ENCODE measurements around the gene ACTN3. TPM values are rescaled to one million over a fixed set of nuclear protein-coding genes. Genes with fewer than 3 reads are reported as not detected.
A peak's percentile ranks its signal among the peaks of the same experiment; 100 is the strongest.
"Not testable (repeated sequence)": the region's sequence is repeated elsewhere in the genome, so short reads cannot be mapped to it uniquely, and the experiment has no call there.

The ACTN3 gene
- total RNA-seq, 5 donors from 2014 or later (not counting 1 experiment from before 2014, with no cell fraction given), result 0.18 to 0.30 (median 0.23) TPM

DNA sequence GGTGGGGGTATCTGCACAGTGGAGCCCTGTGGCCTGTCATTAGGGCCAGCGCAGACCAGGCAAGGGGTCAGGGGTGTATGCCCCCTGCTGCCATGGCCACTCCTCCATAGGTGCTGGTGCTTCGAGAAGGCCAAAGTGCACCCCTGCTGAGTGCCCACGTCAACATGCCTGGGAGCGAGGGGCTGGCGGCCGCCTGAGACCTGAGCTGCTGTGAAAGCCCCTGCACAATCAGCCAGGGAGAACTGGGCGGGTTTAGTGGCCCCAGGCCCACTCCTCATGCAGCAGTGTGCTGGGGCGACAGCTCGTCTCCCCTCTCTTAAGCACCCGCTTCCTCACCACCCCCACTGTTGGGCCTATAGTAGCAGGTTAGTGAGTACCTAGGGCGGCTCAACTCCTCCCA lies 14.9 kb upstream of the ACTN3 start:
- no peak overlapping the region for H3K27ac ChIP-seq (ENCODE audit: low read length)
- H3K4me3 ChIP-seq (ENCODE audit: control insufficient read depth in 1 of 2, extremely low read depth in 1 of 2, low read length in 1 of 2), result no peak overlapping the region
- peaks cover 10 to 15% of the 10 kb centered on the region in 2 donors for H3K36me3 ChIP-seq (ENCODE audit: control insufficient read depth in 2 of 2, extremely low read depth in 1 of 2, insufficient read depth in 1 of 2, low read length in 1 of 2)
- no peaks in the 10 kb centered on the region for H3K27me3 ChIP-seq (replicated peaks in 1 of 2; ENCODE audit: control insufficient read depth in 2 of 2, extremely low read depth in 1 of 2, insufficient read depth in 2 of 2, low read length in 1 of 2)
- H3K9me3 ChIP-seq, result no peaks in the 10 kb centered on the region
- ATAC-seq (replicated peaks in 1 of 4), result no peak
- H3K27ac Mint-ChIP-seq, result no peak overlapping the region
- DNase-seq, result no peak
- H3K4me1 ChIP-seq (ENCODE audit: control insufficient read depth in 1 of 2, extremely low read depth in 1 of 2, insufficient read depth in 2 of 2, low read length in 2 of 2), result no peaks in the 10 kb centered on the region
- peaks cover 18% of the 10 kb centered on the region for H3K36me3 Mint-ChIP-seq
- WGBS (ENCODE audit: insufficient coverage), result 95% methylated on average over 9 of the region's 11 CpGs
- no peaks in the 10 kb centered on the region for H3K27me3 Mint-ChIP-seq
- no peak overlapping the region for H3K4me3 Mint-ChIP-seq
- POLR2A ChIA-PET, result no interaction called here
- H3K9me3 Mint-ChIP-seq, result no peaks in the 10 kb centered on the region
- CTCF ChIA-PET, result no interaction called here
- no peaks in the 10 kb centered on the region for H3K4me1 Mint-ChIP-seq

DNA sequence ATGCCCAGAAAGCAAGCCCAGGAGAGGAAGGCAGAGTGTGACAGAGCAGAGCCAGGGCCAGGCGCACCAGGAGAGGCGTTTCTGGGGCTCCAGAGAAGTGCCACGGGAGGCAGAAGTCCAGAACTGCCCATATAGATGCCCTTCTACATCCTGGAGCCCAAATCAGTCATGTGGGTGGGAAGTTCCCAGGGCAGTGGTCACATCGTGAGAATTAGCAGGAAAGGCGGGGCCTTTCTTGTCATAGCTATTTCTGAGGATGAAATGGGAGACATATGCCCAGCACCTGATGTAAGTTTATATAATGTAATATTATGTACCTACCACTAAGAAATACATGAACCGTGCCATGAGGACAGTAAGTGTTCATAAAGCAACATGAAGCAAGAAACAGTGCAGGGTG lies 13.9 kb upstream of the ACTN3 start:
- Mint-ChIP-seq H3K9me3 (no peaks in the 10 kb centered on the region), H3K4me3 (no peak overlapping the region), H3K4me1 (no peaks in the 10 kb centered on the region), H3K27me3 (no peaks in the 10 kb centered on the region), H3K36me3 (peaks cover 23% of the 10 kb centered on the region), H3K27ac (peak overlapping the region in 1 of 2 donors; percentile 10)
- H3K9me3 ChIP-seq, result no peaks in the 10 kb centered on the region
- POLR2A ChIA-PET, result interaction anchor here in 1 of 2 donors (0.6 to 0.9 kb wide), 2 partner anchors 37 kb away, joined by 3 to 4 read pairs; no protein-coding TSS in a partner anchor
- no peak for ATAC-seq (replicated peaks in 1 of 4)
- no peak for DNase-seq
- H3K4me3 ChIP-seq (ENCODE audit: control insufficient read depth in 1 of 2, extremely low read depth in 1 of 2, low read length in 1 of 2), result no peak overlapping the region
- WGBS (ENCODE audit: insufficient coverage), result 100% methylated on average over 2 of the region's 6 CpGs
- H3K4me1 ChIP-seq (ENCODE audit: control insufficient read depth in 1 of 2, extremely low read depth in 1 of 2, insufficient read depth in 2 of 2, low read length in 2 of 2), result no peaks in the 10 kb centered on the region
- H3K27ac ChIP-seq (ENCODE audit: low read length), result no peak overlapping the region
- H3K27me3 ChIP-seq (replicated peaks in 1 of 2; ENCODE audit: control insufficient read depth in 2 of 2, extremely low read depth in 1 of 2, insufficient read depth in 2 of 2, low read length in 1 of 2), result no peaks in the 10 kb centered on the region
- H3K36me3 ChIP-seq (ENCODE audit: control insufficient read depth in 2 of 2, extremely low read depth in 1 of 2, insufficient read depth in 1 of 2, low read length in 1 of 2), result peaks cover 10 to 18% of the 10 kb centered on the region in 2 donors
- CTCF ChIA-PET, result no interaction called here

DNA sequence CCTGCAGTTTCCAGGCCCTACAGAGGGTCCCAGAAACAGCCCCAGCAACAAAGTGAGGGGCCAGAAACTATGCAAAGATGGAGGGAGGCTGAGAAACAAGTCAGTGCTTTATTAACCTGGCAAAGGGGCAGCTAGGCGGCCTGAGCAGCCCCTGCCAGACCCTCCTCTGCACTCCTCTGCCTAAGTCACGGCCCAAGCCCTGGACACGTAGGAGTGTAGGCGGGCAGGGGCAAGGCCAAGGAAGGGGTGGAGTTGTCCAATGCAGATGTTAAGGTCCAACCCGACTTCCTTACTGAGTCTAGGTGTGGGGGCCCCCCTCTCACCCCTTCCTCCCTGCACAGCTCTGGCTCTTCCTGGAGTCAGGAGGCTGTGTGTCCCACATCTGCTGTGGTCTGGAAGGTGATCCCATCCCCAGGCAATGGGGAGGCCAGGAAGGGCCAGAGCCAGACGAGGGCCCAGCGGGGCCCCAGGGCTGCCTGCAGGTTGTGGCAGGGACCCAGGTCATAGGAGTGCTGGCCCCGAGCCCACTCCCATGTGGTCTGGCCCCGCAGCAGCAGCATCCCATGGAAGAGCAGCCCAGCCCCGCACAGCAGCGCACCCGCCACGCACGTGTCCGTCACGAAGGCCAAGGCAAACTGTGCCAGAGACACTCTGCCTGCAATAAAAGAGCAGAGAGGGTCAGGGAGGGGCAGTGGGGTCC lies 7.4 kb upstream of the ACTN3 start:
- POLR2A ChIA-PET, result no interaction called here
- no peaks in the 10 kb centered on the region for H3K27me3 Mint-ChIP-seq
- no peak overlapping the region for H3K27ac ChIP-seq (ENCODE audit: low read length)
- H3K9me3 ChIP-seq, result no peaks in the 10 kb centered on the region
- H3K4me1 Mint-ChIP-seq, result peaks cover 22 to 30% (median 28%) of the 10 kb centered on the region in 3 donors
- H3K4me1 ChIP-seq (ENCODE audit: control insufficient read depth in 1 of 2, extremely low read depth in 1 of 2, insufficient read depth in 2 of 2, low read length in 2 of 2), result peaks cover 7 to 17% of the 10 kb centered on the region in 2 experiments
- peaks cover 4 to 51% of the 10 kb centered on the region in 2 donors for H3K36me3 ChIP-seq (ENCODE audit: control insufficient read depth in 2 of 2, extremely low read depth in 1 of 2, insufficient read depth in 1 of 2, low read length in 1 of 2)
- ATAC-seq (replicated peaks in 1 of 4) (no peak), DNase-seq (no peak)
- no peak overlapping the region for H3K4me3 ChIP-seq (ENCODE audit: control insufficient read depth in 1 of 2, extremely low read depth in 1 of 2, low read length in 1 of 2)
- no peaks in the 10 kb centered on the region for H3K27me3 ChIP-seq (replicated peaks in 1 of 2; ENCODE audit: control insufficient read depth in 2 of 2, extremely low read depth in 1 of 2, insufficient read depth in 2 of 2, low read length in 1 of 2)
- H3K4me3 Mint-ChIP-seq, result no peak overlapping the region
- H3K9me3 Mint-ChIP-seq, result no peaks in the 10 kb centered on the region
- no peak overlapping the region for H3K27ac Mint-ChIP-seq
- WGBS (ENCODE audit: insufficient coverage), result 99% methylated on average over 10 of the region's 16 CpGs
- H3K36me3 Mint-ChIP-seq, result peaks cover 35% of the 10 kb centered on the region
- CTCF ChIA-PET, result no interaction called here

DNA sequence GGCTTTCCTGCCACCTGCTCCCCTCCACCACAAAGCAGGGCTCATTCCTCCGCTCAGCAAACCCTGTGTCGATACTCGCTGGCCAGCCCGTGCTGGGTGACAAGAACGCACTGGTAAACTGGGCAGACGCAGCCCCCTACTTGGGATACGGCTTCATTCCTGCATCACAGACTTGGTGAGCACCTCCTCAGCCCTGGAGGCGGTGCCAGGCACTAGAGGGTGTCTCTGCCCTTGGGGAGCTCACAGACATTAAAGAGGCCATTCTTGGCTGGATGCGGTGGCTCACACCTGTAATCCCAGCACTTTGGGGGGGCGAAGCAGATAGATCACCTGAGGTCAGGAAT lies 6.9 kb upstream of the ACTN3 start:
- no peak overlapping the region for H3K27ac ChIP-seq (ENCODE audit: low read length)
- H3K4me1 ChIP-seq (ENCODE audit: control insufficient read depth in 1 of 2, extremely low read depth in 1 of 2, insufficient read depth in 2 of 2, low read length in 2 of 2), result peaks cover 8 to 22% of the 10 kb centered on the region in 2 experiments
- 97% methylated on average over 7 of the region's 10 CpGs for WGBS (ENCODE audit: insufficient coverage)
- H3K36me3 Mint-ChIP-seq, result peaks cover 35% of the 10 kb centered on the region
- no peak overlapping the region for H3K27ac Mint-ChIP-seq
- ATAC-seq (replicated peaks in 1 of 4), result no peak
- ChIA-PET POLR2A (no interaction called here), CTCF (no interaction called here)
- H3K9me3 ChIP-seq, result no peaks in the 10 kb centered on the region
- no peak overlapping the region for H3K4me3 Mint-ChIP-seq
- H3K27me3 Mint-ChIP-seq, result no peaks in the 10 kb centered on the region
- no peaks in the 10 kb centered on the region for H3K9me3 Mint-ChIP-seq
- no peaks in the 10 kb centered on the region for H3K27me3 ChIP-seq (replicated peaks in 1 of 2; ENCODE audit: control insufficient read depth in 2 of 2, extremely low read depth in 1 of 2, insufficient read depth in 2 of 2, low read length in 1 of 2)
- no peak for DNase-seq
- peaks cover 25 to 33% (median 32%) of the 10 kb centered on the region in 3 donors for H3K4me1 Mint-ChIP-seq
- H3K4me3 ChIP-seq (ENCODE audit: control insufficient read depth in 1 of 2, extremely low read depth in 1 of 2, low read length in 1 of 2), result no peak overlapping the region
- peaks cover 4 to 51% of the 10 kb centered on the region in 2 donors for H3K36me3 ChIP-seq (ENCODE audit: control insufficient read depth in 2 of 2, extremely low read depth in 1 of 2, insufficient read depth in 1 of 2, low read length in 1 of 2)

DNA sequence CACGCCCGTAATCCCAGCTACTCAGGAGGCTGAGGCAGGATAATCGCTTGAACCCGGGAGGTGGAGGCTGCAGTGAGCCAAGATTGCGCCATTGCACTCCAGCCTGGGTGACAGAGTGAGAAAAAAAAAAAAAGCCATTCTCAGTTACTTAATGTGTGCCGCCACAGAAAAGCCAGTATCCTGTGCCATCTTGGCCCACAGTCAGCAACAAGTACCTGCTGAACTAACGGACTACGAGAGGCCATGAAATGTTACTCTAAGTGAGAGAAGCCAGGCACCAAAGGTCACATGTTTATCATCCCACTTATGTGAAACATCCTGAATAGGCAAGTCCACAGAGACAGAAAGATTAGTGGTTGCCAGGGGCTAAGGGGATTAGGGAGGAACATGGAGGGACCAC lies 6.1 kb upstream of the ACTN3 start:
- DNase-seq; H3K4me3 Mint-ChIP-seq; H3K9me3 Mint-ChIP-seq; POLR2A ChIA-PET; H3K9me3 ChIP-seq; H3K27ac ChIP-seq (ENCODE audit: low read length); H3K27me3 Mint-ChIP-seq; H3K4me3 ChIP-seq (ENCODE audit: control insufficient read depth in 1 of 2, extremely low read depth in 1 of 2, low read length in 1 of 2); ATAC-seq (replicated peaks in 1 of 4); H3K27me3 ChIP-seq (replicated peaks in 1 of 2; ENCODE audit: control insufficient read depth in 2 of 2, extremely low read depth in 1 of 2, insufficient read depth in 2 of 2, low read length in 1 of 2); CTCF ChIA-PET; H3K27ac Mint-ChIP-seq: not testable (repeated sequence)
- Histone ChIP-seq H3K4me1 (ENCODE audit: control insufficient read depth in 1 of 2, extremely low read depth in 1 of 2, insufficient read depth in 2 of 2, low read length in 2 of 2) (peaks cover 8 to 30% of the 10 kb centered on the region in 2 experiments), H3K36me3 (ENCODE audit: control insufficient read depth in 2 of 2, extremely low read depth in 1 of 2, insufficient read depth in 1 of 2, low read length in 1 of 2) (peaks cover 4 to 51% of the 10 kb centered on the region in 2 donors)
- 97% methylated on average over 6 of the region's 8 CpGs for WGBS (ENCODE audit: insufficient coverage)
- Mint-ChIP-seq H3K36me3 (peaks cover 32% of the 10 kb centered on the region), H3K4me1 (peaks cover 30 to 40% (median 39%) of the 10 kb centered on the region in 3 donors)

DNA sequence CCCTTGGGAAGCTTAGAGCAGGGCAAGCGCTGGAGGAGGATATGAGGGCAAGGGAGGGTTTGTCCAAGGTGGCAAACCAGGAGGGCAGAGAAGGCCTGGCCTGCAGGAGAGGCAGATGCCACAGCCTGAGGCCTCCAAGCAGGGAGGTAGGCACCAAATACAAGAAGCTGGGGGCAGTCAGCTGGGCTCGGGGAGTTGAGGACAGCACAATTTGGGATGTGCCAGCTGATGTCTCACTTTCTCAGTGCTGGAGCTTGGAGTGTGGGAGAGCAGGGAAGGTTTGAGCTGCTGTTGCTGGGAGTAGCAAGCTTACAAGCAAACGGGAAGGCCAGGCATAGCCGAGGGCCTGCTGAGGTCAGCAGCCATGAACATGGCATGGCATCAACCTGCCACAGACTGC lies 4.8 kb upstream of the ACTN3 start:
- CTCF ChIA-PET, result interaction anchor here in 1 of 2 donors (1.3 kb wide), 1 partner anchor 136 kb away, joined by 6 read pairs; the partner anchor contains the start of gene RBM4B
- Mint-ChIP-seq H3K4me1 (peaks cover 35 to 45% (median 44%) of the 10 kb centered on the region in 3 donors), H3K9me3 (no peaks in the 10 kb centered on the region), H3K4me3 (peak overlapping the region in 2 of 3 donors; percentile 21 to 81), H3K36me3 (peaks cover 26% of the 10 kb centered on the region), H3K27ac (peak overlapping the region in 1 of 2 donors; percentile 88), H3K27me3 (no peaks in the 10 kb centered on the region)
- WGBS (ENCODE audit: insufficient coverage), result 98% methylated on average over 4 of the region's 4 CpGs
- Histone ChIP-seq H3K4me1 (ENCODE audit: control insufficient read depth in 1 of 2, extremely low read depth in 1 of 2, insufficient read depth in 2 of 2, low read length in 2 of 2) (peaks cover 8 to 38% of the 10 kb centered on the region in 2 experiments), H3K9me3 (no peaks in the 10 kb centered on the region), H3K4me3 (ENCODE audit: control insufficient read depth in 1 of 2, extremely low read depth in 1 of 2, low read length in 1 of 2) (no peak overlapping the region), H3K27ac (ENCODE audit: low read length) (no peak overlapping the region), H3K27me3 (replicated peaks in 1 of 2; ENCODE audit: control insufficient read depth in 2 of 2, extremely low read depth in 1 of 2, insufficient read depth in 2 of 2, low read length in 1 of 2) (no peaks in the 10 kb centered on the region), H3K36me3 (ENCODE audit: control insufficient read depth in 2 of 2, extremely low read depth in 1 of 2, insufficient read depth in 1 of 2, low read length in 1 of 2) (peaks cover 4 to 46% of the 10 kb centered on the region in 2 donors)
- POLR2A ChIA-PET, result no interaction called here
- ATAC-seq (replicated peaks in 1 of 4) (no peak), DNase-seq (no peak)
